ENCODE data around the gene NUP42.
"Not testable (repeated sequence)": the region's sequence is repeated elsewhere in the genome, so short reads cannot be mapped to it uniquely, and the experiment has no call there.

GRCh38 chr7:23197745-23198144 is 15.9 kb downstream of the NUP42 start:
- TF ChIP-seq CTCF (IDR thresholded peaks at IDR 0.05 in 4 of 5, conservative IDR thresholded peaks at IDR 0.05 in 1 of 5); POLR2A (IDR thresholded peaks at IDR 0.05): not testable (repeated sequence)
